ENCODE results near the gene CSTPP1. TPM values are rescaled to one million over a fixed set of nuclear protein-coding genes. Genes with fewer than 3 reads are reported as not detected.
A peak's percentile ranks its signal among the peaks of the same experiment; 100 is the strongest.

The CSTPP1 gene
- total RNA-seq, 1 donor from 2014 or later: 58.5 TPM

DNA sequence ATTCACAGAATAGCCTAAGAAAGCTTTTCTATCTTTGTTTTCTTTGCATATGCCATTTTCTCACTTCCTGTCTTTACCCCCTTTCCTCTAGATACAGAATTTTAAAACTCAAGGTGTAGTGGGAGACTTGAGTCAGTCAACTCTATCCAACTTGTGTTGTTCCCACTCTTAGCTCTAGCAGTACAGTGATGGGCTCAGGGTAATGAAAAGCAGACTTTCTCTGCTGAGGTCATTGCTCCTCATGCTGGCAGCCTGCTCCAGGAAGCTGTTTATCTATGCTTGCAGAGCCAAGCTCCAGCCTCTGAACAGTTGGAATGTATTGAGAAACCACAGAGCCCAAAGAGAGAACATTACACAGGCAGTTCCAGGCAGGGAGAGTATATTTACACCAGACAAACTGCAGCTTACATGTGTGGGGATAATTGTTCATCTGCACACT, 68.1 kb downstream of the CSTPP1 start:
- Mint-ChIP-seq H3K9me3 (no peaks in the 10 kb centered on the region), H3K4me1 (peaks cover 31% of the 10 kb centered on the region), H3K27ac (ENCODE audit: unreplicated experiment) (no peak overlapping the region), H3K36me3 (ENCODE audit: low read depth) (no peaks in the 10 kb centered on the region), H3K27me3 (ENCODE audit: low read depth) (no peaks in the 10 kb centered on the region), H3K4me3 (no peak overlapping the region)
- DNase-seq (ENCODE audit: low read depth, low spot score): no peak
- no peak for TF ChIP-seq CTCF (conservative IDR thresholded peaks at IDR 0.05)

DNA sequence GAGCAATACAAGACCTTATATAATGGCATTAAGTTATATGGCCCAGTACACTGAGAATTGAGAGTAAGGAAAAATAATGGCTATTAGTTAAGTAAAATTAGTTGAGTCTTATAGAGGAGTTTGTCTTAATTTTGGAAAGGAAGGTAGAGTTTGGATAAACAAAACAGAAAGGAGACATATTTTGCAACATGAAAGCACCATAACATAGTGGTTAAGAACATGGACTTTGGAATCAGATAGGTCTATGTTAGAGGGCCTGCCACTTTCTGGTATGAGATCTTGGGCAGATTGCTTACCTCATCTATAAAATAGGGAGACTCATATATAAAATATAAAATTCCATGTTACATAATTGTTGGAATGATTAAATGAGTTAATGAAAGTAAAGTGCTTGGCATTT, 68.9 kb downstream of the CSTPP1 start:
- Mint-ChIP-seq H3K36me3 (ENCODE audit: low read depth) (no peaks in the 10 kb centered on the region), H3K27me3 (ENCODE audit: low read depth) (no peaks in the 10 kb centered on the region), H3K27ac (ENCODE audit: unreplicated experiment) (no peak overlapping the region), H3K4me3 (no peak overlapping the region), H3K4me1 (peaks cover 31% of the 10 kb centered on the region), H3K9me3 (no peaks in the 10 kb centered on the region)
- no peak for DNase-seq (ENCODE audit: low read depth, low spot score)
- no peak for TF ChIP-seq CTCF (conservative IDR thresholded peaks at IDR 0.05)

DNA sequence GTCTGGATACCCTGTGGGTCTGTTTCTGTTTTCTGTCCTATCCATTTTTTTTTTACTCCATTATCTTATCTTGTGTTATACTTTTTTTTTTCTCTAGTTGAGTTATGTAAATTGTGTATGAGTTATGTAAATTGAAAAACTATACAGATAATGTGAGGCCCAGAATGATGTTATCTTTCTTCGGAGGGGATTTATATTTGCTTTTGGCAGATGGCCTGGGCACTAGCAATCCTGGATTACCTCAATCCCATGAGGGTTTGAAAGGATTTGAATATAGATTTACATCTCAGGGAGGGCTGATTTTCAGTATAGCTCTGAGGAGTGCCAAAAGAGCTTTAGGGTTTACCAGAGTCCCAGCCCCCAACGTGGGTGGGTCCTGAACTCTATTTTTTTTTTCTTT, 71.0 kb downstream of the CSTPP1 start:
- Mint-ChIP-seq H3K4me1 (peaks cover 19% of the 10 kb centered on the region), H3K27me3 (ENCODE audit: low read depth) (no peaks in the 10 kb centered on the region), H3K27ac (ENCODE audit: unreplicated experiment) (no peak overlapping the region), H3K4me3 (no peak overlapping the region), H3K36me3 (ENCODE audit: low read depth) (no peaks in the 10 kb centered on the region), H3K9me3 (no peaks in the 10 kb centered on the region)
- TF ChIP-seq CTCF (conservative IDR thresholded peaks at IDR 0.05): no peak
- no peak for DNase-seq (ENCODE audit: low read depth, low spot score)

- Mint-ChIP-seq H3K4me3 (no peak overlapping the region), H3K4me1 (no peaks in the 10 kb centered on the region), H3K27ac (ENCODE audit: unreplicated experiment) (no peak overlapping the region), H3K9me3 (no peaks in the 10 kb centered on the region), H3K27me3 (ENCODE audit: low read depth) (no peaks in the 10 kb centered on the region), H3K36me3 (ENCODE audit: low read depth) (no peaks in the 10 kb centered on the region)
- TF ChIP-seq CTCF (conservative IDR thresholded peaks at IDR 0.05): no peak
- DNase-seq (ENCODE audit: low read depth, low spot score): no peak
Observed at GRCh38 chr11:47010179-47010578, 73.6 kb downstream of the CSTPP1 start.

DNA sequence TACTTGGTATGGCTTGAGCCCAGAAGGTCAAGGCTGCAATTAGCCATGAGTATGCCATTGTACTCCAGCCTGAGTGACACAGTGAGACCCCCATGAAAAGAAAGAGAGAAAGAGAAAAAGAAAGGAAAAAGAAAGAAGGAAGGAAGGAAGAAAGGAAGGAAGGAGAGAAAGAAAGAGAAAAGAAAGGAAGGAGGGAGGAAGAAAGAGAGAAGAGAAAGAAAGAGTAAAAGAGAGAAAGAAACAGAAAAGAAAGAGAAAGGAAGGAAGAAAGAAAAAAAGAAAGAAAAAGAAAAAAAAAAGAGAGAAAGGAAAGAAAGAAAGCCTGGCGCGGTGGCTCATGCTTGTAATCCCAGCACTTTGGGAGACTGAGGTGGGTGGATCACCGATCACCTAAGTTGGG, 77.5 kb downstream of the CSTPP1 start:
- no peaks in the 10 kb centered on the region for H3K36me3 Mint-ChIP-seq (ENCODE audit: low read depth)
- no peak for TF ChIP-seq CTCF (conservative IDR thresholded peaks at IDR 0.05)

DNA sequence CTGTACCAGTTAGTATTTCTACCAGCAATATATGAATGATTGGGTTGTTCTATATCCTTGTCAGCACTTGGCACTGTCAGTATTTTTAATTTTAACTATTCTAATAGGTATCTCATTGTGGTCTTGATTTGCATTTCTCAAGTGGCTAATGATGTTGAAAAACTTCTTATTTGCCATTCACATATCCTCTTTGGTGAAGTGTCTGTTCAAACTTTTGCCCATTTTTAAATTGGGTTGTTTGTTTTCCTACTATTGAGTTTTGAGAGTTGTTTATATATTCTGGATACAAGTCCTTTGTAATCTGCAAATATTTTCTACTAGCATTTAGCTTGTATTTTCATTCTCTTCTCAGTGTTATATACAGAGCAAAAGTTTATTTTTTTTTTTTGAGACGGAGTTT, 82.1 kb downstream of the CSTPP1 start:
- H3K4me3 Mint-ChIP-seq: no peak overlapping the region
- no peak overlapping the region for H3K27ac Mint-ChIP-seq (ENCODE audit: unreplicated experiment)
- H3K27me3 Mint-ChIP-seq (ENCODE audit: low read depth): no peaks in the 10 kb centered on the region
- no peaks in the 10 kb centered on the region for H3K9me3 Mint-ChIP-seq
- peaks cover 31% of the 10 kb centered on the region for H3K4me1 Mint-ChIP-seq
- H3K36me3 Mint-ChIP-seq (ENCODE audit: low read depth): no peaks in the 10 kb centered on the region
- no peak for TF ChIP-seq CTCF (conservative IDR thresholded peaks at IDR 0.05)
- no peak for DNase-seq (ENCODE audit: low read depth, low spot score)

More for the DNA sequence above, 77.5 kb downstream of the CSTPP1 start:
- H3K4me3 Mint-ChIP-seq: no peak overlapping the region
- H3K27me3 Mint-ChIP-seq (ENCODE audit: low read depth): no peaks in the 10 kb centered on the region
- H3K9me3 Mint-ChIP-seq: no peaks in the 10 kb centered on the region
- peak overlapping the region; percentile 35 for H3K27ac Mint-ChIP-seq (ENCODE audit: unreplicated experiment)
- H3K4me1 Mint-ChIP-seq: no peaks in the 10 kb centered on the region
- no peak for DNase-seq (ENCODE audit: low read depth, low spot score)

Data from neural crest cell (in vitro differentiated cells).